NT2/D1 (cell line): ENCODE measurements around the gene FBXO11.
A peak's percentile ranks its signal among the peaks of the same experiment; 100 is the strongest.

Experiments used
- DNase-seq: peaks from one replicate; pipeline ENCODE4 v3.0.0-alpha.2; 2011; ENCODE audit warnings: low read depth, low spot score
- H3K27me3 ChIP-seq: 2 replicates; pipeline ENCODE4 v1.6.0; 2011; ENCODE audit warnings: mild to moderate bottlenecking; ENCODE audit not compliant: insufficient read length, insufficient read depth
- H3K36me3 ChIP-seq: 2 replicates; pipeline ENCODE4 v1.6.1; 2011; ENCODE audit warnings: mild to moderate bottlenecking, low read length, mixed read lengths; ENCODE audit not compliant: insufficient read depth, insufficient read length
- H3K4me1 ChIP-seq: 2 replicates; pipeline ENCODE4 v1.5.1; 2011; ENCODE audit not compliant: insufficient read depth, insufficient read length
- H3K4me3 ChIP-seq: 2 replicates; pipeline ENCODE4 v1.5.1; 2011; ENCODE audit warnings: low read depth; ENCODE audit not compliant: insufficient read length
- H3K9ac ChIP-seq: 2 replicates; pipeline ENCODE4 v1.6.0; 2011; ENCODE audit warnings: low read depth; ENCODE audit not compliant: insufficient read length
- H3K9me3 ChIP-seq: 2 replicates; pipeline ENCODE4 v1.5.1; 2011; ENCODE audit warnings: mild to moderate bottlenecking, low read length; ENCODE audit not compliant: insufficient read depth
- SUZ12 ChIP-seq: IDR thresholded peaks from 2 replicates; pipeline ENCODE4 v1.6.1; 2011; ENCODE audit not compliant: insufficient read length, insufficient read depth; ENCODE audit errors: extremely low read depth
- YY1 ChIP-seq: IDR thresholded peaks from 2 replicates; pipeline ENCODE4 v1.6.1; 2011; ENCODE audit not compliant: insufficient read length, insufficient read depth
- ZNF274 ChIP-seq: IDR thresholded peaks from 2 replicates; pipeline ENCODE4 v1.6.1; 2011; ENCODE audit warnings: mild to moderate bottlenecking, low read depth, low read length

The FBXO11 gene

GRCh38 chr2:47798631-47799030, 107.7 kb downstream of the FBXO11 start:
- Histone ChIP-seq H3K9me3 (0 out of 2 replicates have a peak, but pooled peaks cover 10% of the 10 kb centered on the region), H3K36me3 (peaks cover 90% of the 10 kb centered on the region), H3K4me1 (no peaks in the 10 kb centered on the region), H3K9ac (no peak overlapping the region), H3K4me3 (no peak overlapping the region), H3K27me3 (no peaks in the 10 kb centered on the region)
- TF ChIP-seq SUZ12 (no peak), ZNF274 (no peak), YY1 (no peak)
- no peak for DNase-seq

GRCh38 chr2:47796090-47796697, 110.1 kb downstream of the FBXO11 start:
- DNase-seq = no peak
- Histone ChIP-seq H3K4me3 (no peak overlapping the region), H3K9me3 (no peaks in the 10 kb centered on the region), H3K9ac (no peak overlapping the region), H3K27me3 (no peaks in the 10 kb centered on the region), H3K36me3 (peaks cover 77% of the 10 kb centered on the region), H3K4me1 (no peaks in the 10 kb centered on the region)
- TF ChIP-seq YY1 (no peak), SUZ12 (no peak), ZNF274 (no peak)

- H3K4me3 ChIP-seq = peak overlapping the region; percentile 18
- H3K27me3 ChIP-seq = no peaks in the 10 kb centered on the region
- H3K9ac ChIP-seq = peak overlapping the region; percentile 42
- no peak for DNase-seq
- H3K36me3 ChIP-seq = peaks cover 36% of the 10 kb centered on the region
- H3K9me3 ChIP-seq = no peaks in the 10 kb centered on the region
- H3K4me1 ChIP-seq = no peaks in the 10 kb centered on the region
- TF ChIP-seq SUZ12 (no peak), YY1 (no peak), ZNF274 (no peak)
Observed at GRCh38 chr2:47785986-47786385, 120.3 kb downstream of the FBXO11 start.

- H3K36me3 ChIP-seq = peaks cover 25% of the 10 kb centered on the region
- no peaks in the 10 kb centered on the region for H3K4me1 ChIP-seq
- peak overlapping the region; percentile 64 for H3K4me3 ChIP-seq
- DNase-seq = no peak
- peak overlapping the region; percentile 72 for H3K9ac ChIP-seq
- TF ChIP-seq SUZ12 (no peak), ZNF274 (no peak), YY1 (no peak)
- H3K9me3 ChIP-seq = no peaks in the 10 kb centered on the region
- no peaks in the 10 kb centered on the region for H3K27me3 ChIP-seq
Observed at GRCh38 chr2:47784352-47784851, 121.9 kb downstream of the FBXO11 start.

GRCh38 chr2:47783486-47784351, 122.6 kb downstream of the FBXO11 start:
- peak; percentile 50 for DNase-seq
- H3K36me3 ChIP-seq = peaks cover 21% of the 10 kb centered on the region
- peak overlapping the region; percentile 83 for H3K4me3 ChIP-seq
- no peaks in the 10 kb centered on the region for H3K27me3 ChIP-seq
- TF ChIP-seq SUZ12 (no peak), YY1 (no peak), ZNF274 (no peak)
- H3K9ac ChIP-seq = peak overlapping the region; percentile 96
- H3K9me3 ChIP-seq = no peaks in the 10 kb centered on the region
- H3K4me1 ChIP-seq = no peaks in the 10 kb centered on the region

- Histone ChIP-seq H3K4me1 (no peaks in the 10 kb centered on the region), H3K4me3 (peak within 1 kb of the TSS; percentile 83), H3K27me3 (no peaks in the 10 kb centered on the region), H3K9me3 (no peaks in the 10 kb centered on the region), H3K9ac (peak within 1 kb of the TSS; percentile 96), H3K36me3 (peaks cover 21% of the 10 kb centered on the region)
- TF ChIP-seq YY1 = no peak
- TF ChIP-seq ZNF274 = no peak
- TF ChIP-seq SUZ12 = no peak
- peak; percentile 79 for DNase-seq
Observed at GRCh38 chr2:47782671-47783485, 123.4 kb downstream of the FBXO11 start, which contains the start of gene MSH6. TSS of gene MSH6 (plus strand) at chr2:47783145. CDS start at chr2:47783234, 89 bp downstream.

GRCh38 chr2:47782381-47782670, 124.0 kb downstream of the FBXO11 start:
- no peak for DNase-seq
- TF ChIP-seq SUZ12 (no peak), ZNF274 (no peak), YY1 (no peak)
- Histone ChIP-seq H3K4me3 (peak overlapping the region; percentile 64), H3K4me1 (peaks cover 3% of the 10 kb centered on the region), H3K27me3 (no peaks in the 10 kb centered on the region), H3K9me3 (no peaks in the 10 kb centered on the region), H3K9ac (peak overlapping the region; percentile 93), H3K36me3 (peaks cover 21% of the 10 kb centered on the region)
